Activated T-helper 1 cell treated with anti-CD3 and anti-CD28 coated beads, Interleukin-12 subunit alpha, Interleukin-12 subunit beta, Interleukin-2, Interleukin-4 antibody, amounts not matched to agents 30 ng/mL and 10 ng/mL and 1 ng/mL, durations not matched to agents 14 hours and 24 hours and 36 hours (primary cell): ENCODE results near the gene DGKH. TPM values are rescaled to one million over a fixed set of nuclear protein-coding genes. Genes with fewer than 3 reads are reported as not detected.
"Not testable (repeated sequence)": the region's sequence is repeated elsewhere in the genome, so short reads cannot be mapped to it uniquely, and the experiment has no call there.

Source experiments
- DNase-seq: peaks from one replicate; pipeline ENCODE4 v3.0.0; 2021; ENCODE audit warnings: low spot score
- H3K27ac Mint-ChIP-seq: one replicate; pipeline ENCODE4 v1.8.0; 2021; ENCODE audit warnings: mild to moderate bottlenecking, mixed read lengths
- H3K27me3 Mint-ChIP-seq: one replicate; pipeline ENCODE4 v1.8.0; 2022; ENCODE audit warnings: mild to moderate bottlenecking, moderate library complexity, mixed read lengths; ENCODE audit not compliant: insufficient read depth
- H3K36me3 Mint-ChIP-seq: one replicate; pipeline ENCODE4 v1.8.0; 2021; ENCODE audit warnings: low read depth, mixed read lengths
- H3K4me1 Mint-ChIP-seq: one replicate; pipeline ENCODE4 v1.8.0; 2021; ENCODE audit warnings: low read depth, mixed read lengths
- H3K4me3 Mint-ChIP-seq: one replicate; pipeline ENCODE4 v1.8.0; 2021; ENCODE audit warnings: mild to moderate bottlenecking, moderate library complexity, mixed read lengths
- H3K9me3 Mint-ChIP-seq: one replicate; pipeline ENCODE4 v1.8.0; 2021; ENCODE audit warnings: mixed read lengths
- intact Hi-C: fragments of 100-400 bp; cut with micrococcal nuclease; formaldehyde crosslinking; loops from one replicate; pipeline ENCODE4 v1.15.1; 2024
- total RNA-seq: library from RNA; stranded (reverse); gene quantifications from 2 replicates; pipeline ENCODE4 v1.2.3, GENCODE V29; 2022

The DGKH gene
- total RNA-seq, 1 donor from 2014 or later = 13.1 TPM

DNA sequence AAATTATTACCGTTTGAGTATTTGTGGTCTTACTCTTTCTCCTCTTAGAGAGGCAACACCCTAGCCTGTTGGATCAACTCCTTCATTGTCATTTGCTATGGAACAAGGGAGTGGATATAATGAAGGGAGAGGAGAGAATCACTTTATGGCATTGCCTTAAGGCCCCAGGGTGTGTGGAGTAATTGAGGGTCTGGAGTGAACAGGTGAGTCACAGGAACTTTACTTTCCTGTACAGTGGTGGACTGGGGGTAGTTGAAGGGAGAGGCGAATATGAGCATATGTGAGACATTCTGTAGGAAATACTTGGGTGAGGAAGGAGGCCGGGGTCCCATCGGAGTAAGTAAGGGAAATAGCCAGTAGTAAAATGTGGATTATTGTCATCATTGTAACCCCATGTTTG is 17.0 kb downstream of the DGKH start:
- Mint-ChIP-seq H3K9me3 (no peaks in the 10 kb centered on the region), H3K27ac (no peak overlapping the region), H3K4me3 (no peak overlapping the region), H3K36me3 (peaks cover 24% of the 10 kb centered on the region), H3K4me1 (no peaks in the 10 kb centered on the region), H3K27me3 (no peaks in the 10 kb centered on the region)
- intact Hi-C loops = no loop called here
- DNase-seq = no peak

DNA sequence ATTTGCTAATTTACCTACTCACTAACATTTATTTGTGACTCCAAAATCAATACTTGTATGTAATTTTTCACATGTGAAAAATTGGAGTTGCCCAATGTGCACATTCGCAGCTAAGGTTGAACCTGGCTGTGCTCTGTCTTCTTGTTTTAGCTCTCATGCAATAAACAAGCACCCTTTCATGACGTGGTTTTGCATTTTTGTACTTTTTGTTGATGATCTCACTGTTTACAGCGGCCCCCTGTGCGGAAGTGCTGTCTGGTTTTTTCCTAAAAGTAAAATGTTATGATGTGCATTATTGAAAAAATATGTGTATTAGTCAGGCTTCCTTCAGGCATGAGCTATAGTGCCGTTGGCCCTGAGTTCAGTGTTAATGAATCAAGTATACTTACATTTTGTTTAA is 18.1 kb downstream of the DGKH start:
- no peaks in the 10 kb centered on the region for H3K27me3 Mint-ChIP-seq
- no peak for DNase-seq
- peaks cover 21% of the 10 kb centered on the region for H3K36me3 Mint-ChIP-seq

DNA sequence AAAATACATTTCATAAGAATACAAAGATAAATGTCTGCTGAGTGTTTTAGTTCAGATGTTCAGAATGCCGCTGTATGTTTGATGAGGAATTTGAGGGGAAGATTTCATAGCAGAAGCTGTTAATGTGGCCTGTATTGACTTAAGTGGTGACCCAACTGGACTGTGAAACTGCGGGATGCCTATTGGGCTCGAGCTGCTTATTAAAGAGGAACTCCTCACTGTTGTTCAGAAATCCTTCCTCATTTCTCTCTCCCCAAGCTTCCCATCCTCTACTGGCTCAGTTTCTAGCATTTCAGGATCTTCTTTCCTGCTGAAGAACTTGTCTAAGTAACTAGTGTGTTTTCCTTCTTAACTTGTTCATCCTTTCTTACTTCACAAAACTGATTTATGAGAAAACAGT is 20.4 kb downstream of the DGKH start:
- intact Hi-C loops = no loop called here
- no peaks in the 10 kb centered on the region for H3K4me1 Mint-ChIP-seq
- peaks cover 17% of the 10 kb centered on the region for H3K36me3 Mint-ChIP-seq
- H3K4me3 Mint-ChIP-seq = no peak overlapping the region
- no peaks in the 10 kb centered on the region for H3K27me3 Mint-ChIP-seq
- DNase-seq = no peak
- no peak overlapping the region for H3K27ac Mint-ChIP-seq
- H3K9me3 Mint-ChIP-seq = no peaks in the 10 kb centered on the region

More for the DNA sequence above, 18.1 kb downstream of the DGKH start:
- Mint-ChIP-seq H3K4me1 (no peaks in the 10 kb centered on the region), H3K9me3 (no peaks in the 10 kb centered on the region), H3K27ac (no peak overlapping the region), H3K4me3 (no peak overlapping the region)
- intact Hi-C loops = no loop called here

DNA sequence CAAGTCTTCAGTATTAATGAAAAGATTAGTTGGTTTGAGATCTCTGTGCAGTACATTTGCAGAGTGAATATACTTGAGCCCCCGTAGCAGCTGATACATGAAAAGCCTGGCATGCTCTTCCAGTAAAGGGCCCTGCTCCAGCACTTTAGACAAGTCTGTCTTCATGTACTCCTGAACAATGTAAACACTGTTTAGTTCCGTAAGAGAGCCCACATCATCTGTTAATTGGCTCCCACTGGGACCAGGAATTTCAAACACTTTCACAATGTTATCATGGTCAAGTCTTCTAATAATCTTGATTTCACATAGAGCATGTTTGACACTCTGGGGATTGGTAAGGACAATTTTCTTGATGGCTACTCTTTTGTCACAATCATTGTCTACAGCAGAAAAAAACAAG is 22.2 kb downstream of the DGKH start:
- DNase-seq, intact Hi-C loops, H3K4me3 Mint-ChIP-seq, H3K27me3 Mint-ChIP-seq, H3K9me3 Mint-ChIP-seq, H3K27ac Mint-ChIP-seq, H3K4me1 Mint-ChIP-seq: not testable (repeated sequence)
- H3K36me3 Mint-ChIP-seq = peaks cover 11% of the 10 kb centered on the region

DNA sequence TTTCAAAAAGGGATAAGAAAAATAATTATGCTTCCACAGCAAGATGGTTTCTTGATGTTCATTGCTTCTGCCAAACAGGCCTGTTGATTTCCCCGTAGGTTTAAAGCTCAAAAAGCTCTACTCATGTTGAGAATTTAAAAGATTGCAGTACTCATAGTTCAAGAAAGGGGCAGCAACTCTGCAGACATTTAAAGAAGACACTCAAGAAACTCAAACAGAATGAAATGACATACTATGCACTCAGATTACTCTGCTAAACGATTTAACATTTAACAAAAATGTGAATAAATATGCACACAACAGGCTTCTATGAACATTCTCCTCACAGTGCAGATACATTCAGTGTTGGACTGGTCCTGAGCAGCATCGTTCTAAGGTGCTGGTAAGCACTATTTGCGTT is 22.7 kb downstream of the DGKH start:
- DNase-seq, intact Hi-C loops, H3K4me3 Mint-ChIP-seq, H3K27me3 Mint-ChIP-seq, H3K27ac Mint-ChIP-seq, H3K9me3 Mint-ChIP-seq, H3K4me1 Mint-ChIP-seq: not testable (repeated sequence)
- H3K36me3 Mint-ChIP-seq = peaks cover 11% of the 10 kb centered on the region

DNA sequence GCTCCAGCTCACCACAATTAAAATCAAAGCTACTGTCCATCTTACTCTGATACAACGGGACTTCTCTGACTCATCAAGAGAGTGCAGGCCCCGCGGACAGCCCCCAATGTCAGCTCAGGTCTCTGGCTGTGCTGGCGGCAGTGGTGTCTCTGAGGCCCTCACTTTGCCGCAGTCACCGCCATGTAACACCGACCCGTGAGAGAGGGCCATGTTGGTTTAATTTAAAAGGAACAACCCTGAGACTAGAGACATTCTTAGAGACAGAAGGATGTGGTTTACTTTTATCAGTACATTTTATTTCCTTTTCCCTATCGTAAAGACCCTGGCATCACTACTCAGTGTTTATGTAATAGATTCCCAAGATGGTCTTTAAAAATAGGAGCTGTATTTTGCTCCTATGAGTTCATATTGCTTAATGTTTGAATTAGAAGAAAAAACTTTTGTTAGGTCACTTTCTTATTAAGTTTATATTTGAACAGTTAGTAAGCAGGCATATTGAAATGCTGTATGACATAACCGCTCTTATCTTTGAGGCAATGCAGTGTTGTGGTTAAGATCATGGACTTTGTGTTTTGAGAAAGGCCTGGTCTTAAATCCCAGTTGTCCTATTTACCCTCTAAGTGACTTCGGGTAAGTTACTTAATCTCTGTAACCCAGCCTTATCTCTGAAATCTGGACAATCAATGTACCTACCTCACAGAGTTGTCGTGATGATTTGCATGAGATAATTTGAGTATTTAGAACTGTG is 23.4 kb downstream of the DGKH start:
- DNase-seq = no peak
- no peak overlapping the region for H3K4me3 Mint-ChIP-seq
- H3K4me1 Mint-ChIP-seq = peaks cover 5% of the 10 kb centered on the region
- intact Hi-C loops = no loop called here
- H3K27ac Mint-ChIP-seq = no peak overlapping the region
- peaks cover 8% of the 10 kb centered on the region for H3K36me3 Mint-ChIP-seq
- no peaks in the 10 kb centered on the region for H3K9me3 Mint-ChIP-seq
- H3K27me3 Mint-ChIP-seq = no peaks in the 10 kb centered on the region

DNA sequence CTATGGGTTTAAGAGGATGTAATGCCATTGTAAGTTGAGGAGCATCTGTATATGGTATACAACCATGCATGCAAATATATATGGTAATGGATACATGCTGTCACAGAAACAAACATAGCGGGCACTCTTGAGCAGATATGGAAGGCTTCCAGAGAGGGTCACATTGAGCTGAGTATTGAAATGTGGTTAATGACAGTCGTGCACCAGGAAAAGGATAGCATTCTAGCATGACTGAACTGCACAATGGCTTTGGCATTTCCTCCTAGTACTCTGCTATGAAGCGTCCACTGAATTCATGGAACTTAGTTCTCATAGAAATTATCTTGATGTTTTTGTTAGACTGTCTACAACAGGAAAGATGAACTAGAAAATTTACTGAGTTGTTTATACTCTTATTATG is 25.2 kb downstream of the DGKH start:
- Mint-ChIP-seq H3K27me3 (no peaks in the 10 kb centered on the region), H3K9me3 (no peaks in the 10 kb centered on the region), H3K4me1 (peaks cover 5% of the 10 kb centered on the region), H3K36me3 (peaks cover 8% of the 10 kb centered on the region), H3K27ac (no peak overlapping the region), H3K4me3 (no peak overlapping the region)
- intact Hi-C loops = no loop called here
- no peak for DNase-seq

DNA sequence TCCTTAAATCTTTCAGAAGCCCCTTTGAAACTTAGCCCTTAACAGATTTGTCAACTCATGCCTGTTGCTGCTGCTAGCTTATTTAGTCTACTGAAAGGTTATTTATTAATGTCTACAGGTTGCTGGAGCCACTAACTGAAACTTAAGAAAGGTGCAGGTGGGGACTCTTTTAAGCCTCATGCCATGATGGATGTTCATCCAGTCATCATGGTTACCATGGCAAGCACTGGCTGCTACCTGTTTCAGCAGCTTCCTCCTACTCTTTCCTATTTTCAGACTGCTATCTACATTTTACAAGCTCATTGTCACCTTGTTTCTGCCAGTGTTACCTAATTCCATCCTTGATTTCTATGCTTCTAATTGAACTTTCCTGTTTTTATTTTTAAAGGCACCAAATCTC is 27.1 kb downstream of the DGKH start:
- no peaks in the 10 kb centered on the region for H3K27me3 Mint-ChIP-seq
- H3K27ac Mint-ChIP-seq = no peak overlapping the region
- DNase-seq = no peak
- intact Hi-C loops = no loop called here
- peaks cover 4% of the 10 kb centered on the region for H3K36me3 Mint-ChIP-seq
- H3K4me3 Mint-ChIP-seq = no peak overlapping the region
- H3K4me1 Mint-ChIP-seq = peaks cover 5% of the 10 kb centered on the region
- no peaks in the 10 kb centered on the region for H3K9me3 Mint-ChIP-seq

DNA sequence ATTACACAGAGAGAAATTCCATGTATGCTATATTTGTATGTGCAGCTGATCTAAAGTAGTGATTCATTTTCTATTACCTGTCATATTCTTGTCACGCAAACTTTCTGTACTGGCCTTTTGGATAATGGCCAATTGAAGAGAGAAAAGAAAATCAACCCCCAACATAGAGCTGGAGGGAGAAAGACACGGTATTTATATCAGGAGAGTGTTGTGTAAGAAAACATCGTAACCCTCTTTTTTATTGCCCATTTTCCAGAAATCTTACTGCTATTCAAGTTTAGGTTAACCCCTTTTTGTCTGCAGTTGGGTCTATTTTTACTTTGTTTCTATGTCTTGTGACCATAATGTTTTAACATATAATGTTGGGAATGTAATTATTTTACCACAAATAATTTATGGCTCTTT is 27.9 kb downstream of the DGKH start:
- Mint-ChIP-seq H3K4me1 (peaks cover 5% of the 10 kb centered on the region), H3K4me3 (no peak overlapping the region), H3K9me3 (no peaks in the 10 kb centered on the region), H3K27me3 (no peaks in the 10 kb centered on the region), H3K27ac (no peak overlapping the region), H3K36me3 (peaks cover 1% of the 10 kb centered on the region)
- intact Hi-C loops = no loop called here
- no peak for DNase-seq

DNA sequence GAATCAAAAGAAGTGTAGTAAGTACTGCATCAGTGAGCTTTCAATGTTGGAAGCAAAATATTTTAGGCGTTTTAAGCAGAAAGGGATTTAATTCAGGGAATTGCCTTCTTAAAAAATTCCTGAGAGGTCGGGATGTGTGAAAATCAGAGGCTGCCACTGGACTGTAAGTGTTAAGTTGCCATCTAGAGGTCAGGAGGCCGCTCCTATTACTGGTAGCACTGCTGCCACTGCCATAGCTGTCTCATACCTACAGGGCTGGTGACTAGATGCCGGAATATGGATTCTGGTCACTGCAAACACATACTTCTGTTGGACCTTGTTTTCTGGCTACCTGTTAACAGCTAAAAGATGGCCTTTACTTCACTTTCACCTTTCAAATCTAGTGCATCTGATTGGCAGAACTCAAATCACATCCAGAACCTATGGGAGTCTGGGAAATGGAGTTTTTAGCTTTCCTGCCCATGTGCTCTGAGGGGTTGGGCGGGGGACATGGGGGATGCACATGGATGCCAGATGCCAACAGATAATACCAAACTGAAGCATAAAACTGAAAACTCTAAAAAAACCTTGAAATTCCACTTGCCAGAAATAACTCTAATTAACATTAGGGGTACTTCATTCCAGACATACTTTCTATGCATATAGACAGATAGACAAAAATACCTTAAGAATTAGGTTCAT is 29.8 kb downstream of the DGKH start:
- Mint-ChIP-seq H3K4me3 (no peak overlapping the region), H3K9me3 (peaks cover 4% of the 10 kb centered on the region), H3K27me3 (no peaks in the 10 kb centered on the region), H3K36me3 (peaks cover 4% of the 10 kb centered on the region), H3K27ac (no peak overlapping the region), H3K4me1 (peaks cover 10% of the 10 kb centered on the region)
- DNase-seq = no peak
- intact Hi-C loops = no loop called here

DNA sequence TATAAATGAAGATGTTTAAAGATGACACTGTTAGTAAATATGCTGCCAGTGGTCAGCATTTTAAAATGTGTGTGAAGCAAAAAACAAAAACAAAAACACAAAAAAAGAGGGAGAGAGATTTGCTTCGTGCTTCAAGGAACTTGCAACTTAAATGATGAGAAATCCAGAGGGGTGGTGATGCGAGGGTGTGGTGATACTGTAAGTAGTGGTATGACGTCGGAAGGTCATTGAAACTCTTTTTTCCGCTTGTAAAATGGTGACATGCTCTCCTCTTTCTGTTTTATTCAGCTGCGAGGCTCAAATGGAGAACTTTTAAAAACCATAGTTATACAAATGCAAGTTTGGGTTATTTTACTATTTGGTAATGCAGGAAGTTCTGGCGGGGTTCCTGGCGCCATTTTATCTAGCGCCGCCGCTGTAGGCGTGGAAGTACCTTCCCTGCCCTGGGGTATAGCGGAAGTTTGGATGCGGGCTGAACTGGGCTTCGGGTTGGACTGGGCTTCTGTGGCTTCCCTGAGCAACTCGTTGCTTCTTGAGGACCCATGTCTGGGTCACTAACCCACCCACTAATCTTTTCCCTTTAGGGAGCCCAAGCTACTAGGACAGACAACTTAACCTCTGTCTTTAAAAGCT is 34.8 kb downstream of the DGKH start:
- intact Hi-C loops = no loop called here
- no peak for DNase-seq
- H3K27me3 Mint-ChIP-seq = no peaks in the 10 kb centered on the region
- peaks cover 15% of the 10 kb centered on the region for H3K4me1 Mint-ChIP-seq
- no peak overlapping the region for H3K4me3 Mint-ChIP-seq
- peaks cover 11% of the 10 kb centered on the region for H3K36me3 Mint-ChIP-seq
- H3K27ac Mint-ChIP-seq = no peak overlapping the region
- H3K9me3 Mint-ChIP-seq = peaks cover 4% of the 10 kb centered on the region

DNA sequence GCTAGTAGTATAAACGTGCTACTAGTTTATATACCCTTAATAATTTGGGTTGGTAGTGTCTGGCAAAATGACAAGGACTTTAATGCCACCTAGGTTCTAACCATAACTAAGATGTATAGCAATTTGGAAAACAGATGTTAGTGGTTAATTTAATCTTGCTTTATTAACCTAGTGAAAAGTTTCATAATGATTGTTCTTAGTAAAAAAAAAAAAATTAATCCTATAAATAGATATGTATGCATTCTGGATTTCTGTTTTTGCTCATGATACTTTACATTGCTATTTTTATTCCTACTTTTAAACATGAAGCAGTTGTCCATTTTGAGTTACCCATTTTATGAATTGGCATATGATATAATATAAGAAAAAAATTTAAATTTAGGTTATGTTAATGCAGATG is 36.3 kb downstream of the DGKH start:
- Mint-ChIP-seq H3K27ac (no peak overlapping the region), H3K4me3 (no peak overlapping the region), H3K36me3 (peaks cover 11% of the 10 kb centered on the region), H3K9me3 (peaks cover 4% of the 10 kb centered on the region), H3K4me1 (peaks cover 15% of the 10 kb centered on the region), H3K27me3 (no peaks in the 10 kb centered on the region)
- no peak for DNase-seq
- intact Hi-C loops = no loop called here

DNA sequence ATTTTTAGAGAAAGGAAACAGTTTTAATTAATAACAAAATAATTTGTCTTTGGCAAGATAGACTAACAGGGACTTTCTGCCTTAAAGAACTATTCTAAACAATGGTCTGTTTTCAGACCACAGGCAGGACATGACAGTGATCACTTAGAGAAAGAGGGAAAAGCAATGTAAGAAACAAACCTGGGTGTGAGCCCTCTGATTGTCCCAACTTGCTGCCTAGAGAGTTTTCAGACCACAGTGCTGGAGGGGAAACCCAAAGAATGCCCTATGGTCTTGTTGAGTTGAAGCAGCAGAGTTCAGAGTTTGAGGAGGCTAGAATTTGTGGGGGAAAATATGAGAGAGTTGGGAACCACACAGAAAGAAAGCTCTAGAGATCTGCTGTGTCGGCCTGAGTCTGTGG is 38.1 kb downstream of the DGKH start:
- DNase-seq = no peak
- no peak overlapping the region for H3K4me3 Mint-ChIP-seq
- H3K27ac Mint-ChIP-seq = no peak overlapping the region
- intact Hi-C loops = no loop called here
- no peaks in the 10 kb centered on the region for H3K27me3 Mint-ChIP-seq
- H3K36me3 Mint-ChIP-seq = peaks cover 13% of the 10 kb centered on the region
- H3K4me1 Mint-ChIP-seq = peaks cover 15% of the 10 kb centered on the region
- H3K9me3 Mint-ChIP-seq = peaks cover 4% of the 10 kb centered on the region
